ENCODE results near the gene SAMD14.
A peak's percentile ranks its signal among the peaks of the same experiment; 100 is the strongest.

Gene SAMD14

DNA sequence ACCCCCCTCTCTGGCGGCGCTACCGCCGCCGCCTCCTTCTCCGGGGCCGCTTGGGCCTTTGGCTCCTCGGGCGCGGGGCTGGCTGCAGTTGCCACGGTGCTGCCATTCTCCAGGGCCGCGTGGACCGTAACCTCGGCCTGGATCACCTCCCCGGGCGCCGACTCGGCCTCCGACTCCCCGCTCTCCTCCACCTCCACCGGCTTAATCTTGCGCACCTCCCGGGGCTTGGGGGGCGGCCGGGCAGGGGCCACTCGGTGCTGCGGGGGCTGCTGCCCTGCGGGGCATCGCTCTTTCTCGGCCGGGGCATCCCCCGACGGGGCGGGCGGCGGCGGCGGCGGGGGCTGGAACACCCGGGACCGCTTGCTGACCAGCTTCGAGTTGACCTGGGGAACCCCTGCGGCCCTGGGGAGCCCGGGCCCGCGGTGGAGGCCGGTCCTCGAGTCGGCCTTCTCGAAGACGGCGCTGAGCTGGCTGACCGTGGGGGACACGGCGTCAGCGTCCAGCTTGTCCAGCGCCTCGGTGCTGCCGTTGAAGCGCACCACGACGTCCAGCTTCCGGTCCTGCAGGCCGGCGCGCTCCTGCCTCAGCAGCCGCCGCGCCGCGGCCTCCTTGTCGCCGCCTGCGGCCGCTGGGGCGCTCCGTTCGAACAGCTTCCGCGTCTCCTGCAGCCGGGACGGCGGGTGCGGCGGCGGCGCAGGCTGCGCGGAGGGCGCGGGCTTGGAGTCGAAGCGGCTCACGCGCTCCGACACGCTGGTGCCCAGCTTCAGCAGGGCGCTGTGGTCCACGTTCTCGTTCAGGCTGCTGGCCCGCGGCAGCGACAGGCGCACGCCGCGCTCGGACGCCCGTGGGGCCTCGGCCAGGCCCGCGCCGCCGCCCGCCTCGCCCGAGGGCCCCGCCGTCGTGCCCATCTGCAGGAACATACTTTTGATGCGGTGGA lies 19.7 kb upstream of the SAMD14 start:
- peak overlapping the region; percentile 89 for H3K27ac ChIP-seq

DNA sequence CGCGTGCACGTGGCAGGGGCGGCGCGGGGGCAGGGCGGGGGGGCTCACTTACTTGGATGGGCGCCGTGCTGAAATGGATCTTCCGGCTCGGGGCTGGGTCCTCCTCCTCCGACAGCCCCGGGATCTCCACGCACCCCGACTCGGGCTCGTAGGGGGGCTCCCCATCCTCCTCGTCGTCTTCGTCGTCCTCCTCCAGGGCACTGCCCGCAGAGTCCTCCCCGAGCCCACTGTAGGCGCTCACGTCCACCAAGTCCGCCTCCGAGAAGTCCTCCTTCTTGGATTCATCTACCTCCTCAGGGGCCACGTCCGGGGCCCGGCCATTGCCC lies 19.1 kb upstream of the SAMD14 start:
- TF ChIP-seq, protein P1, sequence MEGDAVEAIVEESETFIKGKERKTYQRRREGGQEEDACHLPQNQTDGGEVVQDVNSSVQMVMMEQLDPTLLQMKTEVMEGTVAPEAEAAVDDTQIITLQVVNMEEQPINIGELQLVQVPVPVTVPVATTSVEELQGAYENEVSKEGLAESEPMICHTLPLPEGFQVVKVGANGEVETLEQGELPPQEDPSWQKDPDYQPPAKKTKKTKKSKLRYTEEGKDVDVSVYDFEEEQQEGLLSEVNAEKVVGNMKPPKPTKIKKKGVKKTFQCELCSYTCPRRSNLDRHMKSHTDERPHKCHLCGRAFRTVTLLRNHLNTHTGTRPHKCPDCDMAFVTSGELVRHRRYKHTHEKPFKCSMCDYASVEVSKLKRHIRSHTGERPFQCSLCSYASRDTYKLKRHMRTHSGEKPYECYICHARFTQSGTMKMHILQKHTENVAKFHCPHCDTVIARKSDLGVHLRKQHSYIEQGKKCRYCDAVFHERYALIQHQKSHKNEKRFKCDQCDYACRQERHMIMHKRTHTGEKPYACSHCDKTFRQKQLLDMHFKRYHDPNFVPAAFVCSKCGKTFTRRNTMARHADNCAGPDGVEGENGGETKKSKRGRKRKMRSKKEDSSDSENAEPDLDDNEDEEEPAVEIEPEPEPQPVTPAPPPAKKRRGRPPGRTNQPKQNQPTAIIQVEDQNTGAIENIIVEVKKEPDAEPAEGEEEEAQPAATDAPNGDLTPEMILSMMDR (IDR thresholded peaks at IDR 0.05): no peak
- no peak for TF ChIP-seq ZFX (IDR thresholded peaks at IDR 0.05; ENCODE audit: borderline replicate concordance)
- H3K27ac ChIP-seq: peak overlapping the region; percentile 89

More for the DNA sequence above, 19.7 kb upstream of the SAMD14 start:
- TF ChIP-seq, protein P1 (IDR thresholded peaks at IDR 0.05): peak; percentile 20
- no peak for TF ChIP-seq ZFX (IDR thresholded peaks at IDR 0.05; ENCODE audit: borderline replicate concordance)

DNA sequence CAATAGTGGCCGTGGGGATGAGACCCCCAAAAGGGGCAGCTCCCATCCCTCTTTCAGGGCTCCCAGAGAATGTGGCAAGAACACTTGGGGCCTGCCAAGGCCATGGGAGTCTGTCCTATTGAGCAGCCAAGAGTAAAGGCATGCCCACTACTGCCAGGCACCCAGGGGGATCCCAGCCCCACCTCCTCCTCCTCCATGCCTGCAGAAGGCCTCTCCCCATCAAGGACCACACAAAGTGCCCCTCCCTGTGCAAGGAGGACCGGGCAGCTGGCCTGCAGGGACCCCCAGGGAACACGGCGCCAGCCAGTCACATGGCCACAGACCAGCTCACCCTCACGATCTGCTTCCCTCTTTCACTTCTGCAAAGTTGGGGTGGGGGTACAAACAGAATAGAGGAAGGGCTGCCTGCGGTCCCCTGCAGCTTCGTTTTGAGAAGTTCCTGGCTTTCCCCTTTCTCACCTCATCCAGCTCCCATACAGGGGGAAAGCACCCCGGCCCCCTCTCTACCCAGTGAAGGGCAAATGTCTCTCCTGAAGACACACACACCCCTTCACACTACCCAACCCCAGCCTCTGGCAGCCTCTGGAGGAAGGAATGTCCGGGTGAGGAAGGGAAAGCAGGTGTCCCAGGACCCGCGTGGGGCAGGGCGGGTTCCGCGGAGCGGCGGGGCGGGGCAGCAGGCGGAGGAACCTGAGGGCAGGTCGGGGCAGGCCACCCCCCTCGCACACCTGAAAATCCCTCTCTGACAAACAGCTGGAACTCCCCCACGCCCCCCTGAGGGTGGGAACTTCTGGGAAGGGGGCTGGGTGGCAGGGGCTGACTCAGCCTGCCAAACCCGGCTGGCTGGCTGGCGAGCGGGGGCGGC lies 18.5 kb upstream of the SAMD14 start:
- TF ChIP-seq ZFX (IDR thresholded peaks at IDR 0.05; ENCODE audit: borderline replicate concordance): no peak
- TF ChIP-seq, protein P1 (IDR thresholded peaks at IDR 0.05): no peak
- H3K27ac ChIP-seq: no peak overlapping the region

DNA sequence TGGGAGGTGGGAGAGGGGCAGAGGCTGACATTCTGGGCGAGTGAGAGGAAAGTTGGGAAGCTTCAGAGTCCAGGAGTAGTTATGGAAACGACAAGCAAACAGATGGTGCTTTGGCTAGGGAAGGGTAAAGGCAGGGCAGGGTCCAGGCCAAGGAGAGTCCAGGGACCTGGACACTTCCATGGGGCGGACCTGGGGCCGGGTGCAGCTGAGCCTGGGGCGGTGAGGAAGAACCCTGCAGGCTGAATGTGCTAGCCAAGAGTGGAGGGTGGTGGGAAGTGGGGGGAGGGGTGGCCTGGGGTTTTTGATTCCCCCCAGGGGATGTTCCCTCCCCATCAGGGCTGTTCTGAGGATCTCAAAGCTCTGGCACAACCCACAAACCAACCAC lies 17.9 kb upstream of the SAMD14 start:
- TF ChIP-seq, protein P1 (IDR thresholded peaks at IDR 0.05): no peak
- no peak for TF ChIP-seq ZFX (IDR thresholded peaks at IDR 0.05; ENCODE audit: borderline replicate concordance)
- H3K27ac ChIP-seq: no peak overlapping the region

DNA sequence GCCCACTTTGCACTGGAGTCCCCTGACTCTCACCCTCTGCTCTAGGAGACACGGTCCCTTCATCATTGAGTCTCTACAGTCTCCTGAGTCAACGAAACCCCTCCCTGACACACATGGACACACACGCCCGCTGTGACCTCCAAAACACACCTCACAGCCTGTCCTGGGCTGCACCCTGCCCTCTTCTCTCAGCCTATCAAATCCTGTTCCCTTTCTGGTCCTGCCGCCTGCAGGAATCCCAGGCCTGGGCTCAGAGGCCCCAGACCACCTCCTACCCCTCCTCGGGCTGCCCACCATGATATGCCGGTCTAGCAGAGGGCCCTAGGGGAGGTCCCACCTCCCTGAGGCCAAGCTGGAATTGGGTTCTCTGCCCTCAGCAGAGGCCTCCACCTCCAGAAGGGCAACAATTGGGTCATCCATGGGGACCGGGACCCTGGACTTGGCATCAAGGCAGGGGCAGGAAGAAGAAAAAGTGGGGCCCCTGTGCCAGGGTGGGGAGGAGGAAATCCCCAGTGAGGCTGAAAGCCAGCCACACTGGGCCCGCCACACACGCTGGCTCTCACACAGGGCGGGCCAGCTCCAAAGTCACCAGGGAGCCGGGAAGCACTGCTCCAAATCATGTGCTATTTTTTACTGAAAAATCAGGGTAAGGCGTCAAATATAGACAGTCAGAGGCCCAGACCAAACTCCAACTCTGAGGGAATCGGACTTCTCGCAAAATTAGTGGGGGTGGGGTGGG lies 17.1 kb upstream of the SAMD14 start:
- H3K27ac ChIP-seq: no peak overlapping the region
- TF ChIP-seq, protein P1 (IDR thresholded peaks at IDR 0.05): no peak
- no peak for TF ChIP-seq ZFX (IDR thresholded peaks at IDR 0.05; ENCODE audit: borderline replicate concordance)

DNA sequence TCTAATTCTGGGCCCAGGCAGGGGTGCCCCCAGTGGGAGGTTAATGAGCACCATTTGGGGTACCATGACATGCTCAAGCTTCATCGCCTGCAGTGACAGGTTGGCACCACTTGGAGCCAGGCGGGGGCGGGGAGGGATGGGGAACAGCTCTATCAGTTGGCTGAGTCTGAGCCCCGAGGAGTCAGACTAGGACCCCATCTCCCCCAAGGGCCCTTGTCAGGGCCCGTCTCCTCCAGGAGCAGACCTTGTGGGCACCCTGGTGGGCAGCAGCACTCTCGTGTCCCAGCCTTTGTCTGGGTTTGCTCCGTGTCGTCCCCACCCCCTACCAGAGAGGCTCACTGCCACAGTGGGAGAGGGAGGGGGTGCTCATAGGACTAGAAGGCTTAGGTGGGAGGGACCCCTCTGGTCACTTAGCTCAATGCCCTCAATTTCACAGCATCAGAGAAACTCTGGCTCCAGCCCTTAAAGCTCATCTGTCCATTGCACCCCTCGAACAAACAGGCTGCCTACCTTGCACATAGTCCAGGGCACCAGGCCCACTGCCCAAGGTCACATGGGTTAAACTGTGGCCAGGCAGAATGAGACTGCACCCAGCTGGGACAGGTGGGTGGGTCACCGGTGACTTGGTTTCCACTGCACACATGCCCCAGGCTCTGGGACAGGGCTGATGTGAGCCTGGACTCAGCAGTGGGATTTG lies 16.4 kb upstream of the SAMD14 start:
- no peak overlapping the region for H3K27ac ChIP-seq
- TF ChIP-seq, protein P1 (IDR thresholded peaks at IDR 0.05): no peak

All from 22Rv1 (cell line).